MM.1S (cell line): ENCODE measurements around the gene UPK3BL2.
"Not testable (repeated sequence)": the region's sequence is repeated elsewhere in the genome, so short reads cannot be mapped to it uniquely, and the experiment has no call there.

Experiments used
- EZH2phosphoT487 ChIP-seq: fragments of 300-600 bp; sonication (generic); IDR thresholded peaks from 2 replicates; pipeline ENCODE4 v1.6.1; 2018; ENCODE audit warnings: antibody characterized with exemption, low read length
- TF ChIP-seq, protein P1 (sequence below): fragments of 300-600 bp; sonication (generic); IDR thresholded peaks from 2 replicates; pipeline ENCODE4 v1.5.1; 2016; ENCODE audit warnings: antibody characterized with exemption, low read length, mixed read lengths

- TF ChIP-seq, protein P1, sequence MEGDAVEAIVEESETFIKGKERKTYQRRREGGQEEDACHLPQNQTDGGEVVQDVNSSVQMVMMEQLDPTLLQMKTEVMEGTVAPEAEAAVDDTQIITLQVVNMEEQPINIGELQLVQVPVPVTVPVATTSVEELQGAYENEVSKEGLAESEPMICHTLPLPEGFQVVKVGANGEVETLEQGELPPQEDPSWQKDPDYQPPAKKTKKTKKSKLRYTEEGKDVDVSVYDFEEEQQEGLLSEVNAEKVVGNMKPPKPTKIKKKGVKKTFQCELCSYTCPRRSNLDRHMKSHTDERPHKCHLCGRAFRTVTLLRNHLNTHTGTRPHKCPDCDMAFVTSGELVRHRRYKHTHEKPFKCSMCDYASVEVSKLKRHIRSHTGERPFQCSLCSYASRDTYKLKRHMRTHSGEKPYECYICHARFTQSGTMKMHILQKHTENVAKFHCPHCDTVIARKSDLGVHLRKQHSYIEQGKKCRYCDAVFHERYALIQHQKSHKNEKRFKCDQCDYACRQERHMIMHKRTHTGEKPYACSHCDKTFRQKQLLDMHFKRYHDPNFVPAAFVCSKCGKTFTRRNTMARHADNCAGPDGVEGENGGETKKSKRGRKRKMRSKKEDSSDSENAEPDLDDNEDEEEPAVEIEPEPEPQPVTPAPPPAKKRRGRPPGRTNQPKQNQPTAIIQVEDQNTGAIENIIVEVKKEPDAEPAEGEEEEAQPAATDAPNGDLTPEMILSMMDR, result not testable (repeated sequence)
- not testable (repeated sequence) for TF ChIP-seq EZH2phosphoT487
Observed at GRCh38 chr7:102515889-102516288, 27.6 kb downstream of the UPK3BL2 start.
